GM06990 (cell line): ENCODE data around the gene CUX1.

Source experiments
- DNase-seq: peaks from one replicate; pipeline ENCODE4 v3.0.0-alpha.2; 2011; ENCODE audit not compliant: insufficient read length; ENCODE audit errors: extremely low read depth
- H3K27me3 ChIP-seq: replicated peaks from 2 replicates; pipeline ENCODE4 v1.6.0; 2011; ENCODE audit warnings: low read length; ENCODE audit not compliant: control insufficient read depth, insufficient read depth
- H3K36me3 ChIP-seq: 2 replicates; pipeline ENCODE4 v1.5.1; 2011; ENCODE audit warnings: low read length; ENCODE audit not compliant: control insufficient read depth, insufficient read depth
- H3K4me3 ChIP-seq: replicated peaks from 2 replicates; pipeline ENCODE4 v1.5.1; 2011; ENCODE audit warnings: low read depth, mild to moderate bottlenecking, control low read depth, low read length
- TF ChIP-seq, protein P1 (sequence below): IDR thresholded peaks from 2 replicates; pipeline ENCODE4 v1.5.1; 2011; ENCODE audit warnings: low read length, control low read depth, mild to moderate bottlenecking, inconsistent platforms; ENCODE audit not compliant: insufficient read depth, poor library complexity, severe bottlenecking

The CUX1 gene

DNA sequence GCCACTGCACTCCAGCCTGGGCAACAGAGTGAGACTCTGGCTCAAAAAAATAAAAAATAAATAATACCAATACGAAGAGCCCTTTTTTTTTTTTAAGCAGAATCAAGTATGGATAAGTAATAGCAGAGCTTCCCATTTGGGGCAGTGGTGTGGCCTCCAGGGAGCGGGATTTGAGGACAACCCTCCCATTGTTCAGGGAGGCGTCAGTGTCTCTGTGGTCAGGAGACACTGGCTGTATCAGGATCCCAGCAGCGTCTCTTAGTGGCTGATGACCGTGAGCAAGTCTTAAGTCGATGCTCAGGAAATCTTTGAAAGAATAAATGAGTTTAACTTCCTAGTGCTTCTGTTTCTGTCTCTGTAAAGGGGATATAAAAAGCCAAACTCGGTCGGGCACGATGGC lies 444.0 kb downstream of the CUX1 start:
- TF ChIP-seq, protein P1, sequence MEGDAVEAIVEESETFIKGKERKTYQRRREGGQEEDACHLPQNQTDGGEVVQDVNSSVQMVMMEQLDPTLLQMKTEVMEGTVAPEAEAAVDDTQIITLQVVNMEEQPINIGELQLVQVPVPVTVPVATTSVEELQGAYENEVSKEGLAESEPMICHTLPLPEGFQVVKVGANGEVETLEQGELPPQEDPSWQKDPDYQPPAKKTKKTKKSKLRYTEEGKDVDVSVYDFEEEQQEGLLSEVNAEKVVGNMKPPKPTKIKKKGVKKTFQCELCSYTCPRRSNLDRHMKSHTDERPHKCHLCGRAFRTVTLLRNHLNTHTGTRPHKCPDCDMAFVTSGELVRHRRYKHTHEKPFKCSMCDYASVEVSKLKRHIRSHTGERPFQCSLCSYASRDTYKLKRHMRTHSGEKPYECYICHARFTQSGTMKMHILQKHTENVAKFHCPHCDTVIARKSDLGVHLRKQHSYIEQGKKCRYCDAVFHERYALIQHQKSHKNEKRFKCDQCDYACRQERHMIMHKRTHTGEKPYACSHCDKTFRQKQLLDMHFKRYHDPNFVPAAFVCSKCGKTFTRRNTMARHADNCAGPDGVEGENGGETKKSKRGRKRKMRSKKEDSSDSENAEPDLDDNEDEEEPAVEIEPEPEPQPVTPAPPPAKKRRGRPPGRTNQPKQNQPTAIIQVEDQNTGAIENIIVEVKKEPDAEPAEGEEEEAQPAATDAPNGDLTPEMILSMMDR, result no peak
- no peak for DNase-seq
- H3K4me3 ChIP-seq, result no peak overlapping the region
- H3K36me3 ChIP-seq, result no peaks in the 10 kb centered on the region
- no peaks in the 10 kb centered on the region for H3K27me3 ChIP-seq

DNA sequence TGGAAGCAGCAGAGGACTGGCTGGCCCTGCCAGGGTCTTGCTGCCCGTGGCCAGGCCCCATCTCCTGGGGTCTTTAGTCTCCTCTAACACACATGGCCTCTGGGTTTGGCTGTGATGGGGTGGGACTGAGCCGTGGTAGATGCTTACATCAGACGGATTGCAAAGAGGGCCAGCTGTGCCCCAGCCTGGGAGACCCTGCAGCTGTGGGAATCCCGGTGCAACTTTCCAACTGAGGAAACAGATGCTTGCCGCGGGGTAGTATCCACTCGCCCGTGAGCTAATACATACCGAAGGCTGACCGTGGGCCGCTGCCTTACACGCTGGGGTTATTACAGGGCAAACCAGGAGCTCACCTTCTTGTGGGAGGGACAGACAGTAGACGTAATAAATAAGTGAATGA lies 445.1 kb downstream of the CUX1 start:
- H3K4me3 ChIP-seq, result no peak overlapping the region
- no peak for DNase-seq
- no peaks in the 10 kb centered on the region for H3K27me3 ChIP-seq
- TF ChIP-seq, protein P1, result no peak
- H3K36me3 ChIP-seq, result no peaks in the 10 kb centered on the region

GRCh38 chr7:102264367-102264891 lies 447.0 kb downstream of the CUX1 start:
- Histone ChIP-seq H3K27me3 (no peaks in the 10 kb centered on the region; the same call in 1 of the 2 replicates), H3K36me3 (no peaks in the 10 kb centered on the region), H3K4me3 (no peak overlapping the region)
- no peak for DNase-seq
- TF ChIP-seq, protein P1, result no peak

DNA sequence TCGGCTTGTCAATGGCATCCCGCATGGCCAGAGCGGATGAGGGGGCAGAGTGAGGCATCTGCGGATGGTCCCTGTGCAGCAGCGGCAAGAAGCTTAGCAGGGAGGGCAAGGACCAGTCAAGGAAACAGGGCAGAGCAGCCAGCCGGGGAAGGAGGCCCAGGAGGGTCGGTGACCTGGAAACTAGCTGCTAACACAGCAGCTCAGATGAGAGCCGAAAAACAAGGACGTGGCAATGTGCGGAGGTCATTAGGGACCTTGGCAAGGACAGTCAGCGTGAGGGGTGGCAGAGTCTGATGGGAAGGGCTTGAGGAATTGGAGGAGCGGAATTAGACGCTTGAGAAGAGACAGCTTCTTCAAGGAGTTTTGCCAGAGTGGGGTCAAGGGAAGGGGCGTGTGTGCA lies 449.1 kb downstream of the CUX1 start:
- Histone ChIP-seq H3K27me3 (no peaks in the 10 kb centered on the region; the same call in 1 of the 2 replicates), H3K4me3 (no peak overlapping the region), H3K36me3 (no peaks in the 10 kb centered on the region)
- DNase-seq, result no peak
- TF ChIP-seq, protein P1, result no peak

- DNase-seq, result no peak
- Histone ChIP-seq H3K36me3 (no peaks in the 10 kb centered on the region), H3K4me3 (no peak overlapping the region), H3K27me3 (no peaks in the 10 kb centered on the region; the same call in 1 of the 2 replicates)
- TF ChIP-seq, protein P1, result no peak
Observed at GRCh38 chr7:102268635-102269034, 451.2 kb downstream of the CUX1 start.

GRCh38 chr7:102270178-102270887 lies 452.9 kb downstream of the CUX1 start:
- TF ChIP-seq, protein P1, result no peak

More at GRCh38 chr7:102270178-102270887, 452.9 kb downstream of the CUX1 start:
- Histone ChIP-seq H3K4me3 (no peak overlapping the region), H3K27me3 (no peaks in the 10 kb centered on the region; the same call in 1 of the 2 replicates), H3K36me3 (no peaks in the 10 kb centered on the region)
- no peak for DNase-seq
